GM19395 (cell line): ENCODE measurements around the gene PLLP.

Source experiments
- ATAC-seq: cut with Tn5 transposase; IDR thresholded peaks from one replicate; pipeline ENCODE4 v1.9.1; 2021; ENCODE audit warnings: mild to moderate bottlenecking, moderate library complexity; ENCODE audit not compliant: unreplicated experiment

The PLLP gene

GRCh38 chr16:57231821-57232350, 52.6 kb downstream of the PLLP start:
- ATAC-seq = no peak

GRCh38 chr16:57229079-57229478, 55.4 kb downstream of the PLLP start:
- ATAC-seq = no peak

DNA sequence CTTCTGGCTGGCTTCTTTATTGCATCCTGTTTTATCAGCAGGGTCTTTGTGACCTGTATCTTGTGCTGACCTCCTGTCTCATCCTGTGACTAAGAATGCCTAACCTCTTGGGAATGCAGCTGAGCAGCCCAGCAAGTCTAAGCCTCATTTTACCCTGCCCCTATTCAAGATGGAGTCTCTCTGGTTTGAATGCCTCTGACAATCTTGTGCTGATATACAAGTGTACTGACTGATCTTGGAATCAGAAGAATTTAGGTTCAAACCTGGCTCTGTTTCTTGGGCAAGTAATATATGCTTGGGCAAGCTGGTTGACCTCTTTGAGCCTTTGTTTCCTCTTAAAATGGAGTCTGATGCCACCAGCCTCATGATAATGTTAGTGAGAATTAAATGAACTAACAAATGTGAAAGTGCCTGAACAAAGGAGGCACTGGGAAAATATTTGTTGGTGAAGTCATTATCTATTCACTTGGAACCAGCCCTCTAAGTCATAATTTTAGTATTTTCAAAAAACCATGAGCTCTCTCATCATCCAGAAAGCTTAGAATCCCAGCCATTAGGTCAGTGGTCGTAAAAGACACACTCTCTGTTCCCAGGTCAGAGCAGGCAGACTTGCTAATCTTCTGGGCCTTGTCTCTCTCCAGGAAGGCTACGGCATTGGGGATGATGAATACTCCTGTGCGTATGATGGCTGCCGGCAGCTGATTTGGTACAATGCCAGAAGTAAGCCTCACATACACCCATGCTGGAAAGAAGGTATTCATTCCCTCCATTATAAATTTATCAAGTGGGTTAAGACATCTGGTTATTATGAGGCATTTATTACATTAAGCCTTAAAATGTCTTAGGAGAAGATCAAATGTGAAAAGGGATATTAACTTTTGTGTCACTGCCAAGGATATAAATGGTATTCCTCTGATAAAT, 57.5 kb downstream of the PLLP start:
- no peak for ATAC-seq

GRCh38 chr16:57225978-57226377, 58.5 kb downstream of the PLLP start:
- ATAC-seq = no peak

GRCh38 chr16:57224651-57225335, 59.7 kb downstream of the PLLP start:
- no peak for ATAC-seq

GRCh38 chr16:57223057-57223456, 61.4 kb downstream of the PLLP start:
- ATAC-seq = no peak

- no peak for ATAC-seq
Measured at GRCh38 chr16:57216968-57217367, 67.5 kb downstream of the PLLP start.

DNA sequence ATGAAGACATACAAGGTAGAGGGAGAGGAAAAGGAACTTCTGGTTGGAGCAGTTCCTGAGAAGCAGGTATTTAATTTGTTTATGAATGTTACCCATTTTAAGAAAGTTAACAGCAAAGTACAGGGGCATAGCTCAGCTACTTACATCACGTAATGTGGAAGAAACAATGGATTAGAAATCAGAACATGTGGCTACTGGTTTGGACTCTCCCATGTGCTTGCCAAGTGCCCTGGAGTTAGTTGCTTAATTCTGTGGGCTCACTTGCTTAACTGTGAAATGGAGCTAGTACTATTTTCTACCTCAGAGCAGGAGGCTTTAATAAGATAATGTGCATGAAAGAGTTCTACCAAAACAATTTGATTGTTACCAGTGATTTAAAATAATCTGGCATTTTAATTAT, 71.0 kb downstream of the PLLP start:
- no peak for ATAC-seq

- no peak for ATAC-seq
Measured at GRCh38 chr16:57209780-57210179, 74.7 kb downstream of the PLLP start.

GRCh38 chr16:57208926-57209325, 75.5 kb downstream of the PLLP start:
- ATAC-seq = no peak
